Fibroblast of villous mesenchyme (primary cell): ENCODE results near the gene MOV10. TPM values are rescaled to one million over a fixed set of nuclear protein-coding genes. Genes with fewer than 3 reads are reported as not detected.

Experiments used
- DNase-seq: peaks from one replicate; pipeline ENCODE4 v3.0.0-alpha.2; 2010; ENCODE audit warnings: low read depth
- H3K4me3 ChIP-seq: 2 replicates; pipeline ENCODE4 v1.5.1; 2011; ENCODE audit warnings: low read depth, mild to moderate bottlenecking, low read length
- CTCF ChIP-seq: IDR thresholded peaks from 2 replicates; pipeline ENCODE4 v1.5.1; 2012; ENCODE audit warnings: low read depth, mild to moderate bottlenecking, low read length; ENCODE audit not compliant: insufficient read depth
- total RNA-seq: library from RNA; depleted of rRNA; stranded (reverse); fragments of >200 nt; gene quantifications from 2 replicates; pipeline ENCODE4 v1.2.3, GENCODE V29; 2012

Gene MOV10
- total RNA-seq, 1 donor = 63.5 TPM

DNA sequence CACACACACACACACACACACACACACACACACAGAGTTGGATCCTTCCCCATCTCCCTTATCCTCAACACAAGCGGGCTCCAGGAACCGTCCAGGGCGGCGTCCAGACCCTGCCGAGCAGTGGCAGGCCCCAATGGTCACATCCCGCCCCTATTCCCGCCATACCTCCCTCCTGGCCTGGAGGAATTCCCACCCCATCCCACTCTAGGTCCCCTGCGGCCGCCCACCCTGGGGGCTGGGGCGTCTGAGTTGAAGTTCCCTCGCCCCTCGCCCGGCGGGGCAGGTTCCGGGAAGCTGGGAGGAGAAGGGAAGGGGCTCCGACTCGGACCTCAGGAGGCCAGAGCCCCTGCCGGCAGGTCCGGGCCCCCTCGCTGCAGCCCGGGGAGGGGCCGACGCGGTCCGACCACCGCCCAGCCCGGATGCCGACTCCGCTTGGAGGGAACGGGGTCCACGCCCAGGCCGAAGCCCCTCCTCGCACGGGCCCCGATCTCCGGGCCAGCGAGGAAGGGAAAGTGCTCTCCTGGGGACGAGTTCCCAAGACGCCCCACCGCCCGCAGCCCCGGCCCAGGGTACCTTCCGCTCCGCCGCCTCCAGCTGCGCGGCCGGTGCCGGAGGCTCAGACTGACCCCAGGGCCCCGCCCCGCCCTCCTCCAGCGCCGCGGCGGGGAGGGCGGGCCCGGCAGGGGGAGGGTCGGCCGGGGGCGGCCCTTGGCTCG is 32.2 kb downstream of the MOV10 start, which contains the start of gene RHOC:
Gene RHOC, minus strand, starts transcription at position 623 of the 716 bp plus-strand sequence. CDS start 3,328 bp downstream, outside the sequence.
- no peak for TF ChIP-seq CTCF
- peak within 1 kb of the TSS; percentile 89 for H3K4me3 ChIP-seq
- DNase-seq = peak; percentile 67

DNA sequence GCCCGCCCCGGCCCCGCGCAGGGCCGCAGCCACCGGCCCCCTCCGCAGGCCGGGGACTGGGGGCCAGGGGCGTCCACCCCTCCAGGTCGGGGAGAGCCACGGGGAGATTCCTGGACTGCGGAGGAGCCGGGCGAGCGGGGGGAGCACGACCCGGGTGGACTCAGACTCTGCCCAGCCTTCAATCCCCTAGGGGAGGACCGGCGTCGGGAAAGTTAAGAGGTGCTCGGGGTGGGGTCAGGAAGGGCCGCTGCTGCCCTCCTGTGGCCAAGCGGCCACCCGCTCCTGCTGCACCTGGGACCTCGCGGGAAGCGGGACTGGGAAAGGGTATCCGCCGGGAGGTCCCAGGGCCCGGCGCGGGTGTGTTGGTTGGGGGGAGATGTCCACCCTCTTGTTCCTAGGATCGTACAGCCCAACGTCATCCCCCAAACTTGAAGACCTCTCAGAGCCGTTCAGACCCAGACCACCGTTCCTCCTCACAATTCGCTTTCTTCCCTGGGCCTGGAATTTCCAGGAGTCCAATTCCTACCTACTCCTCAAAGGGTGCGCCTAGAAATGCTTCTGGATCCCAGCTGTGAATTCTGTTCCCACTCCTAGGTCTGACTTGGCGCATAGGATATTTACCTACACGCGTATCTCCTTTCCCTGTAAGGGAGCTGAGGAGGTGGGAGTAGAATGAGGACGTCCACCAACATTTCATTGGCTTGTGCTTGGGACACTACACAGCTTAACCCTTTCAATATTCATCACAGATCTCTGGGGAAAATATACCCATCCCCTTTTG is 33.0 kb downstream of the MOV10 start:
- peak; percentile 91 for TF ChIP-seq CTCF
- peak; percentile 91 for DNase-seq
- peak overlapping the region; percentile 89 for H3K4me3 ChIP-seq

DNA sequence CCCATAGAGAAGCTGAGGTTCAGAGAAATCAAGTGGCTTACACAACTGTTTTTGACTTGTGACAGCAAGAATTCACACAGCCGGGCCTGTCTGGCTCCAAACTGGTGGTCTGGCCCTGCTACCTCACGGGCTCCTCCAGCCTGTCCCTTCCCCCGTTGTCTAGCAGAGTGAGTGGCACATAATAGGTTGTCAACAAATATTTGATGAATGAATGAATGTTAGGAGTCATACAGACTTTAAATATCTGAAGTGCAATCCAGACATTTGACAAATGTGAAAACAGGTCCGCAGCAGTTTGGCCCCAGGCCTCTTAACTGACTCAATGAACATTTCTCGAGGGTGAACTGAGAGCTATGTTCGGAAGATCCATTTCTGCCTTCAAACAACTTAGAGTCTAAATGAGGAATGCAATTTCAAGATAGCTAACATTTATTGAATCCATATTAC is 33.6 kb downstream of the MOV10 start:
- no peak for TF ChIP-seq CTCF
- no peak for DNase-seq
- no peak overlapping the region for H3K4me3 ChIP-seq

DNA sequence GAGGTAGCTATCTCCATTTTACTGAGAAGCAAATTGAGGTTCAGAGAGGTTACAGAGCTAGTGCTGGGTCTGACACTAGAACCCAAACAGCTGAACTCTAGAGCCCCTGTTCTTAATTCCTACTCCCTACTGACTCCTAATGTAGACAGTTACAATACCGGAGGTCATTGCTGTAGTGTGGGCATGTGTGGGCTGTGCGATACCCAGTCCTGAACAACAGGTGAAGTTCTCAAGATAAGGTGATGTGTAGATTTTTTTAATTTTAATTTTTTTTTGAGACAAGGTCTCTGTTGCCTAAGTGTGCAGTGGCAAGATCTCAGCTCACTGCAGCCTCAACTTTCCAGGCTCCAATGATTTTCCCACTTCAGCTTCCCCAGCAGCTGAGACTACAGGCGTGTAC is 34.0 kb downstream of the MOV10 start:
- H3K4me3 ChIP-seq = no peak overlapping the region
- no peak for DNase-seq
- no peak for TF ChIP-seq CTCF

GRCh38 chr1:112710159-112710558 is 35.7 kb downstream of the MOV10 start:
- no peak for TF ChIP-seq CTCF
- H3K4me3 ChIP-seq = no peak overlapping the region
- DNase-seq = no peak

GRCh38 chr1:112710586-112710985 is 36.1 kb downstream of the MOV10 start:
- no peak overlapping the region for H3K4me3 ChIP-seq
- no peak for TF ChIP-seq CTCF
- no peak for DNase-seq
